ENCODE measurements around the gene CAPNS1.
A peak's percentile ranks its signal among the peaks of the same experiment; 100 is the strongest.
"Not testable (repeated sequence)": the region's sequence is repeated elsewhere in the genome, so short reads cannot be mapped to it uniquely, and the experiment has no call there.

Gene CAPNS1

DNA sequence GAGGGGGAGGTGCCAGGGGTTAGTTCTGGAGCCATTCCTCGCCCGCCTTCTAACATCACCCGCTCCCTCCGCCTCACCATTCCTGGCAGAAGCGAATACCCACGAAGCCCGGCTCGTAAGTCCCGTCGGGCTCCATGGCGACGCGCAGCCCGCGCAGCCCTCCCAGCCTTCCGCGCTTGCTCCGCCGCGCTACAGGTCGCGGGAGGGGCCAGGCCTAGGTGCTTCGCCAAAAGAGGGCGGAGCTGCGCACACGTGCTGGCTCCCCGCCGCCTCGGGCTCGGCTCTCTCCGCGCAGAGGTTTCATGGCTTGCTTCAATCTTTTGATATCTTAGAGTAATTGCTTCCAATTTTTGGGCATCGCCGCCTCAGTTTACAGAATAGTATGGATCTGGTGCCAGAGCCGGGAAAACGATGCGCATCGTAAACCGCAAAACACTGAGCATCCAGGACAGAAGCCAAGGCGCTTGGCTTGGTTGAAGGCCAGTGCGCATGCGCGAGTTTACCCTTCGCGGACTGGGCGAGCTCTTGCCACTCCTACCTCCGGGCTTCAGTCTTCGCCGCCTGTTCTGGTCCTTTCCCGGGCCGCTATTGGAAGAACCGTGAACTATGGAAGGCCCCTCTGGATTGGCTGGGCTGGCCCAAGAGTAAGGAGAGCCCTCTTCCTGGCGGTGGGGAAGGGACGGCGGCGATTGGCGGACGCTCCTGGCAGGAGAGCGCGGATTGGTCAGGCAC is 25.0 kb upstream of the CAPNS1 start, which contains the start of gene POLR2I:
TSS of gene POLR2I (minus strand) at position 155 of the 732 bp plus-strand sequence. CDS start at position 136, 19 bp downstream.
- peak; percentile 97 for DNase-seq (ENCODE audit: low read depth)

- peak; percentile 87 for DNase-seq (ENCODE audit: low read depth)
Measured at GRCh38 chr19:36115453-36116343, 24.2 kb upstream of the CAPNS1 start, which contains the start of gene TBCB. Gene TBCB, plus strand, starts transcription at chr19:36115468. Its CDS starts 93 bp downstream, at chr19:36115561.

DNA sequence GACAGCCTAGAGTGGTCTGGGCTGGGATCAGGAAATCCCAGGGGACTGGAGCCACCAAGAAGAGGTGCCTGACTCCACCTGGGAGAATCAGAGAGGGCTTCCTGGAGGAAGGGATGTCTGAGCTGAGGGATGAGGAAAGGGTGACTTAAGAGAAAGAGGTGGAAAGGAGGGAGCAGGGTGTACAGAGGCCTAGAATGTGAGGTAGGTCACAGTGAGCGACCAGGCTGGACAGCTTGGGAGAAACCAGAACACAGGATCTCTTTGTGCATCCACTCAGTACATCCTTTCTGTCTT is 23.6 kb upstream of the CAPNS1 start:
- DNase-seq (ENCODE audit: low read depth) = no peak

DNA sequence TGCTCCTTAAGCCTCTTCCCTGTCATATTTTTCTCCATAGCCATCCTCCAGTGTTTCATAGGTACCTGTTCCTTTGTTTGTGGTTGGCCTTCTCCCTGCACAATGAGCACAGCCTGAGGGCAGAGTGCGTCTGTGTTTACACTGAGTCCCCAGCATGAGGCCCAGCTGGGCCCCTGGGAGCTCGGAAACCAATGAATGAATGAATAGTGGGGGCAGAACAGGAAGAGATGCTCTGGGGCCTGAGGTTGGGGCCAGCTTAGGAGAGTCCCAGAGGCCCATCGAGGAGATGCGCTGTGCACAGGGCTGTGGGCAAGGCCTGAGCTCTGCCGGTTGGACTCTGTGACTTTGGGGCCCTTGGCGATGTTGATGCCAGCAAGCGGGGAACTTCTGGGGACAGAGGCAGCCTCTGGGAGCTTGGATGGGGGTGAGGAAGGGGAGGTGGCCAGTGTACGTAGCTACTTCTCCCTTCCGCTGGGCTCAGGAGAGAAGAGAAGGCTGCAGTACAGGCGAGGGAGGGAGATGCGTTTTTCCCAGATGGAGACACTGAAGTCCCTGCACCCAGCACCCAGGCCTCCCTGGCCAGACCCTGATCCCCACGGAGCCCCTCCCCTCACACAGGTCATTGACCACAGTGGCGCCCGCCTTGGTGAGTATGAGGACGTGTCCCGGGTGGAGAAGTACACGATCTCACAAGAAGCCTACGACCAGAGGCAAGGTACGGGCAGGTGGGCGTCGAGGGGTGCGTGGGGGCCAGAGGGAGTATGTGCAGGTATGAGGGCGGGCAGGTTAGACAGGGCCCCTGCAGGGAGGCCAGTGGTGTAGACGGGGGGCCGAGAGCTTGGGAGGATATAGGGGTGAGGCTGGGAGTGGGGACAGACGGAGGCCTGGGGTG is 19.5 kb upstream of the CAPNS1 start:
- no peak for DNase-seq (ENCODE audit: low read depth)

- no peak for DNase-seq (ENCODE audit: low read depth)
Measured at GRCh38 chr19:36120984-36121358, 18.9 kb upstream of the CAPNS1 start.

DNA sequence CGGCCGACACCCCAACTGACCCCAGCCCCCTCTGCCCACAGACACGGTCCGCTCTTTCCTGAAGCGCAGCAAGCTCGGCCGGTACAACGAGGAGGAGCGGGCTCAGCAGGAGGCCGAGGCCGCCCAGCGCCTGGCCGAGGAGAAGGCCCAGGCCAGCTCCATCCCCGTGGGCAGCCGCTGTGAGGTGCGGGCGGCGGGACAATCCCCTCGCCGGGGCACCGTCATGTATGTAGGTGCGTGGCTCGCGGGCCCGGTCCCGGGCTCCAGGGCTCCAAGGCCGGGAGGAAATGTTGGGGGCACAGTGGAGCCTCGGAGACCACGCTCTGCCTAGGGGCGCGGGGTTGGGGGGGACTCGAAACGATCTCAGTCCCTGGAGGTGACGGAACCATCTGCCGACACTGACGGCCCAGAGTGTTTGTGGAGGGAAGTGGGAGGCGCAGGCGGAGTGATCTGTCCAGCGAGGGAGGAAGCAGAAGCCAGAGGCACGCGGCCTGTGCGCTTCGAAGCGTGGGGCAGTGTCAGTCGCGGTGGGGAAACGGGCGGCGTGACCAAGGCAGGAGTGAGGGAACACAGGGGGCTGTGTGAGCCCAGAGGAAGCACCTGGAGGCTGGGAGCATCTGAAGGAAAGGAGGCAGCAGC is 18.3 kb upstream of the CAPNS1 start:
- no peak for DNase-seq (ENCODE audit: low read depth)

- no peak for DNase-seq (ENCODE audit: low read depth)
Measured at GRCh38 chr19:36125557-36125956, 14.3 kb upstream of the CAPNS1 start.

GRCh38 chr19:36128392-36128736 is 11.5 kb upstream of the CAPNS1 start:
- no peak for DNase-seq (ENCODE audit: low read depth)

DNA sequence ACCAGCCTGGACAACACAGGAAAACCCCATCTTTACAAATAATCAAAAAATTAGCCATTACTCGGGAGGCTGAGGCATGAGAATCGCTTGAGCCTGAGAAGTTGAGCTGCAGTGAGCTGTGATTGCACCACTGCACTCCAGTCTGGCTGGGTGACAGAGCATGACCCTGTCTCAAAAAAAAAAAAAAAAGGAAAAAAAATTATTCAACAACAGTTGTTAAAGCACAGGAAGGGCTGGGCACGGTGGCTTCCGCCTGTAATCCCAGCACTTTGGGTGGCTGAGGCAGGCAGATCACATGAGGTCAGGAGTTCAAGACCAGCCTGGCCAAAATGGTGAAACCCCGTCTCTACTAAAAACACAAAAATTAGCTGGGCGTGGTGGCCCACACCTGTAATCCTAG is 8.6 kb upstream of the CAPNS1 start:
- DNase-seq (ENCODE audit: low read depth) = not testable (repeated sequence)

DNA sequence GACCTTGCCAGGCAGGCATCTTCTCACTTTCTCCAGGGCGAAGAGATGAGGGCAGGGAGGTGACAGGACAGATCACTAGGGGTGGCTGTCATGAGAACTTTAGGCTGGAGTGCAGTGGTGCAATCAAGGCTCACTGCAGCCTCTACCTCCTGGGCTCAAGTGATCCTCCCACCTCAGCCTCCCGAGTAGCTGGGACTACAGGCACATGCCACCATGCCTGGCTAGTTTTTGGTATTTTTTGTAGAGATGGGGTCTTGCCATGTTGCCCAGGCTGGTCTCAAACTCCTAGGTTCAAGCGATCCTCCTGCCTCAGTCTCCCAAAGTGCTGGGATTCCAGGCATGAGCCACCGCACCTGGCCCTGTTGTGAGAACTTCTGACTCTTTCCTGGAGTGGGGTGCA is 5.0 kb upstream of the CAPNS1 start:
- not testable (repeated sequence) for DNase-seq (ENCODE audit: low read depth)

GRCh38 chr19:36136964-36137686 is 2.7 kb upstream of the CAPNS1 start:
- no peak for DNase-seq (ENCODE audit: low read depth)

GRCh38 chr19:36139120-36139472 is 770 bp upstream of the CAPNS1 start:
- DNase-seq (ENCODE audit: low read depth) = no peak

GRCh38 chr19:36140304-36141038 is 605 bp downstream of the CAPNS1 start:
- DNase-seq (ENCODE audit: low read depth) = no peak

- DNase-seq (ENCODE audit: low read depth) = peak; percentile 85
Measured at GRCh38 chr19:36141039-36141927, 1.4 kb downstream of the CAPNS1 start.

- DNase-seq (ENCODE audit: low read depth) = no peak
Measured at GRCh38 chr19:36142046-36142445, 2.2 kb downstream of the CAPNS1 start.

GRCh38 chr19:36142496-36142895 is 2.6 kb downstream of the CAPNS1 start:
- no peak for DNase-seq (ENCODE audit: low read depth)

GRCh38 chr19:36144624-36145023 is 4.8 kb downstream of the CAPNS1 start:
- no peak for DNase-seq (ENCODE audit: low read depth)

DNA sequence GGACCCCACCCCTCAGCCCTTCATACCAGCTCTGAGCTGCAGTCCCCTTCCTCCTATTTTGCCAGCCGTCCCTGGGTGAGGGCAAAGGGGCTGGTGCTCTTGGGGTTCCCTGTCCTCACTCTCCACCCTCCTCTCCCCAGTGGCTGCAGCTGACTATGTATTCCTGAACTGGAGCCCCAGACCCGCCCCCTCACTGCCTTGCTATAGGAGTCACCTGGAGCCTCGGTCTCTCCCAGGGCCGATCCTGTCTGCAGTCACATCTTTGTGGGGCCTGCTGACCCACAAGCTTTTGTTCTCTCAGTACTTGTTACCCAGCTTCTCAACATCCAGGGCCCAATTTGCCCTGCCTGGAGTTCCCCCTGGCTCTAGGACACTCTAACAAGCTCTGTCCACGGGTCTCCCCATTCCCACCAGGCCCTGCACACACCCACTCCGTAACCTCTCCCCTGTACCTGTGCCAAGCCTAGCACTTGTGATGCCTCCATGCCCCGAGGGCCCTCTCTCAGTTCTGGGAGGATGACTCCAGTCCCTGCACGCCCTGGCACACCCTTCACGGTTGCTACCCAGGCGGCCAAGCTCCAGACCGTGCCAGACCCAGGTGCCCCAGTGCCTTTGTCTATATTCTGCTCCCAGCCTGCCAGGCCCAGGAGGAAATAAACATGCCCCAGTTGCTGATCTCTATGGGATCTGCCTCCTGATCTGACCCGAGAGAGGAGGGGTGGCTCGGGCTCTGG is 10.0 kb downstream of the CAPNS1 start:
- no peak for DNase-seq (ENCODE audit: low read depth)

- no peak for DNase-seq (ENCODE audit: low read depth)
Measured at GRCh38 chr19:36150586-36150985, 10.7 kb downstream of the CAPNS1 start.

All from stimulated activated CD4-positive, alpha-beta T cell treated with anti-CD3 and anti-CD28 coated beads, Interleukin-2, amount 100 ng/mL, for 4 hours (primary cell).